IMR-90 (cell line): ENCODE measurements around the gene TXNL1.

Experiments used
- CHD1 ChIP-seq: IDR thresholded peaks from 2 replicates; pipeline ENCODE4 v1.6.1; 2012; ENCODE audit warnings: low read depth, low read length, improper control_type of control experiment
- MAFK ChIP-seq: IDR thresholded peaks from 2 replicates; pipeline ENCODE4 v1.6.1; 2012; ENCODE audit warnings: low read depth, low read length, improper control_type of control experiment
- POLR2A ChIP-seq: IDR thresholded peaks from 2 replicates; pipeline ENCODE4 v1.6.1; 2012; ENCODE audit warnings: mild to moderate bottlenecking, low read depth, low read length
- TF ChIP-seq, protein P1 (sequence below): conservative IDR thresholded peaks from 2 replicates; pipeline ENCODE4 v1.5.1; 2012; ENCODE audit warnings: mild to moderate bottlenecking, low read depth, low read length, improper control_type of control experiment

GRCh38 chr18:56672391-56672790 is 34.0 kb upstream of the TXNL1 start:
- TF ChIP-seq CHD1 (no peak), POLR2A (no peak), MAFK (no peak)
- TF ChIP-seq, protein P1, sequence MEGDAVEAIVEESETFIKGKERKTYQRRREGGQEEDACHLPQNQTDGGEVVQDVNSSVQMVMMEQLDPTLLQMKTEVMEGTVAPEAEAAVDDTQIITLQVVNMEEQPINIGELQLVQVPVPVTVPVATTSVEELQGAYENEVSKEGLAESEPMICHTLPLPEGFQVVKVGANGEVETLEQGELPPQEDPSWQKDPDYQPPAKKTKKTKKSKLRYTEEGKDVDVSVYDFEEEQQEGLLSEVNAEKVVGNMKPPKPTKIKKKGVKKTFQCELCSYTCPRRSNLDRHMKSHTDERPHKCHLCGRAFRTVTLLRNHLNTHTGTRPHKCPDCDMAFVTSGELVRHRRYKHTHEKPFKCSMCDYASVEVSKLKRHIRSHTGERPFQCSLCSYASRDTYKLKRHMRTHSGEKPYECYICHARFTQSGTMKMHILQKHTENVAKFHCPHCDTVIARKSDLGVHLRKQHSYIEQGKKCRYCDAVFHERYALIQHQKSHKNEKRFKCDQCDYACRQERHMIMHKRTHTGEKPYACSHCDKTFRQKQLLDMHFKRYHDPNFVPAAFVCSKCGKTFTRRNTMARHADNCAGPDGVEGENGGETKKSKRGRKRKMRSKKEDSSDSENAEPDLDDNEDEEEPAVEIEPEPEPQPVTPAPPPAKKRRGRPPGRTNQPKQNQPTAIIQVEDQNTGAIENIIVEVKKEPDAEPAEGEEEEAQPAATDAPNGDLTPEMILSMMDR = no peak
